ENCODE results near the gene VPS35L.

The VPS35L gene

GRCh38 chr16:19683453-19684236 lies 128.1 kb downstream of the VPS35L start:
- H3K9me3 ChIP-seq (ENCODE audit: control insufficient read depth, insufficient read depth, low read length) = no peaks in the 10 kb centered on the region
- H3K4me3 ChIP-seq (ENCODE audit: low read length) = no peak overlapping the region
- no peaks in the 10 kb centered on the region for H3K9me2 ChIP-seq (replicated peaks; ENCODE audit: control insufficient read depth, low read length)
- no peaks in the 10 kb centered on the region; the same call in 1 of the 2 replicates for H3K36me3 ChIP-seq (ENCODE audit: control insufficient read depth, low read length)
- H3K4me2 ChIP-seq (ENCODE audit: low read length) = no peak overlapping the region
- no peaks in the 10 kb centered on the region for H3K27me3 ChIP-seq (ENCODE audit: control insufficient read depth, low read length)
- no peak overlapping the region for H3K27ac ChIP-seq (ENCODE audit: low read depth, low read length)
- no peaks in the 10 kb centered on the region for H3K79me2 ChIP-seq (ENCODE audit: control insufficient read depth, low read length)
- H3F3A ChIP-seq (ENCODE audit: control insufficient read depth, insufficient read depth) = no peaks in the 10 kb centered on the region
- TF ChIP-seq EZH2phosphoT487 (IDR thresholded peaks at IDR 0.05; ENCODE audit: borderline replicate concordance, low read length) (no peak), CTCF (IDR thresholded peaks at IDR 0.05; ENCODE audit: low read depth, low read length, poor library complexity, severe bottlenecking) (no peak)
- no peaks in the 10 kb centered on the region for H4K20me1 ChIP-seq (ENCODE audit: control insufficient read depth, insufficient read depth, low read depth, low read length)
- no peaks in the 10 kb centered on the region for H3K4me1 ChIP-seq (ENCODE audit: control insufficient read depth, low read length)

- H3K27ac ChIP-seq (ENCODE audit: low read depth, low read length) = no peak overlapping the region
- H3K4me3 ChIP-seq (ENCODE audit: low read length) = no peak overlapping the region
- no peak overlapping the region for H3K4me2 ChIP-seq (ENCODE audit: low read length)
- H3F3A ChIP-seq (ENCODE audit: control insufficient read depth, insufficient read depth) = no peaks in the 10 kb centered on the region
- H3K9me2 ChIP-seq (replicated peaks; ENCODE audit: control insufficient read depth, low read length) = no peaks in the 10 kb centered on the region
- TF ChIP-seq CTCF (IDR thresholded peaks at IDR 0.05; ENCODE audit: low read depth, low read length, poor library complexity, severe bottlenecking) (no peak), EZH2phosphoT487 (IDR thresholded peaks at IDR 0.05; ENCODE audit: borderline replicate concordance, low read length) (no peak)
- H3K36me3 ChIP-seq (ENCODE audit: control insufficient read depth, low read length) = no peaks in the 10 kb centered on the region; the same call in 1 of the 2 replicates
- no peaks in the 10 kb centered on the region for H3K9me3 ChIP-seq (ENCODE audit: control insufficient read depth, insufficient read depth, low read length)
- H3K79me2 ChIP-seq (ENCODE audit: control insufficient read depth, low read length) = no peaks in the 10 kb centered on the region
- no peaks in the 10 kb centered on the region for H4K20me1 ChIP-seq (ENCODE audit: control insufficient read depth, insufficient read depth, low read depth, low read length)
- no peaks in the 10 kb centered on the region for H3K4me1 ChIP-seq (ENCODE audit: control insufficient read depth, low read length)
- no peaks in the 10 kb centered on the region for H3K27me3 ChIP-seq (ENCODE audit: control insufficient read depth, low read length)
Measured at GRCh38 chr16:19685176-19685575, 129.7 kb downstream of the VPS35L start.

DNA sequence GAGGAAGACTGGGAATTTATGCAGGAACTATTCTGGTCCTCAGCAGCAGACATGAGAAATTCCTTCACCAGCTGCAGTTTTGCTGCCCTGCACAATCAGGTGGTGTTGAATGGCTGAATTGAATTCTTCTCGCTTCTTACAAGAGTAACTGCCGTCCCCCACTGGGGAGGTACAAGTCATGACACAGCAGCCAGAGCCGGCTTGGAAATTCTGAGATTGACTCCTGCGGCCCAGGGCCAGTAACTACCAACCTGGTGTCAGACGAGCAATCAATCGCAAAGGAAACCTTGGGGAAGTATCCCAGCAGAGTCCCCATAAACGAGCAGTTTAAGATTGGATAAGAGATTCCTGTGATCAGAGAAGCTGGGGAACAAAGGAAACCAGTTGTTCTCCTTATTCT lies 131.8 kb downstream of the VPS35L start:
- Histone ChIP-seq H3K27ac (ENCODE audit: low read depth, low read length) (no peak overlapping the region), H3K4me1 (ENCODE audit: control insufficient read depth, low read length) (no peaks in the 10 kb centered on the region), H3F3A (ENCODE audit: control insufficient read depth, insufficient read depth) (no peaks in the 10 kb centered on the region), H3K27me3 (ENCODE audit: control insufficient read depth, low read length) (no peaks in the 10 kb centered on the region), H3K36me3 (ENCODE audit: control insufficient read depth, low read length) (no peaks in the 10 kb centered on the region; the same call in 1 of the 2 replicates), H3K9me2 (replicated peaks; ENCODE audit: control insufficient read depth, low read length) (no peaks in the 10 kb centered on the region), H3K9me3 (ENCODE audit: control insufficient read depth, insufficient read depth, low read length) (no peaks in the 10 kb centered on the region), H4K20me1 (ENCODE audit: control insufficient read depth, insufficient read depth, low read depth, low read length) (no peaks in the 10 kb centered on the region), H3K4me3 (ENCODE audit: low read length) (no peak overlapping the region), H3K4me2 (ENCODE audit: low read length) (no peak overlapping the region), H3K79me2 (ENCODE audit: control insufficient read depth, low read length) (no peaks in the 10 kb centered on the region)
- TF ChIP-seq CTCF (IDR thresholded peaks at IDR 0.05; ENCODE audit: low read depth, low read length, poor library complexity, severe bottlenecking) = no peak
- TF ChIP-seq EZH2phosphoT487 (IDR thresholded peaks at IDR 0.05; ENCODE audit: borderline replicate concordance, low read length) = no peak

Data from DOHH2 (cell line).